Right atrium auricular region (tissue), 2 donors: ENCODE measurements around the gene CAST. TPM values are rescaled to one million over a fixed set of nuclear protein-coding genes. Genes with fewer than 3 reads are reported as not detected.
"Not testable (repeated sequence)": the region's sequence is repeated elsewhere in the genome, so short reads cannot be mapped to it uniquely, and the experiment has no call there.

ENCODE experiments used
- DNase-seq: peaks from one replicate; pipeline ENCODE4 v3.0.0-alpha.2; 2019; ENCODE audit warnings: low spot score
- H3K27ac ChIP-seq, 2 donors: fragments of 200-600 bp; sonication (generic); 1 replicate in 1 of 2; 2 replicates in 1 of 2; pipeline ENCODE4 v1.5.1; 2016 to 2019
- H3K27me3 ChIP-seq, 2 donors: fragments of 200-600 bp; sonication (generic); one replicate each; pipeline versions ENCODE4 v1.5.1 to v1.6.0; 2017 to 2019
- H3K36me3 ChIP-seq: fragments of 200-600 bp; sonication (generic); one replicate; pipeline ENCODE4 v1.5.1; 2016
- H3K4me1 ChIP-seq, 2 donors: fragments of 200-600 bp; sonication (generic); one replicate each; pipeline versions ENCODE4 v1.5.1 to v1.6.0; 2017 to 2019
- H3K4me3 ChIP-seq, 2 donors: fragments of 200-600 bp; sonication (generic); 1 replicate in 1 of 2; 2 replicates in 1 of 2; pipeline ENCODE4 v1.5.1; 2017 to 2019; ENCODE audit warnings: mild to moderate bottlenecking in 1 of 2, moderate library complexity in 1 of 2
- H3K9me3 ChIP-seq, 2 donors: fragments of 200-600 bp; sonication (generic); one replicate each; pipeline ENCODE4 v1.5.1; 2019
- CTCF ChIP-seq, 2 donors: fragments of 200-600 bp; sonication (generic); IDR thresholded peaks; one replicate each; pipeline ENCODE4 v1.5.1; 2019; ENCODE audit warnings: antibody characterized with exemption in 2 of 2
- total RNA-seq, 2 donors: library from RNA; depleted of rRNA; stranded (reverse); fragments of >200 nt; gene quantifications; one replicate each; pipeline ENCODE4 v1.1.0, GENCODE V29; 2016

The CAST gene
- total RNA-seq, 2 donors from 2014 or later = 439 to 631 TPM

- no peak overlapping the region for H3K27ac ChIP-seq
- no peaks in the 10 kb centered on the region for H3K9me3 ChIP-seq
- H3K36me3 ChIP-seq = peaks cover 48% of the 10 kb centered on the region
- no peaks in the 10 kb centered on the region for H3K27me3 ChIP-seq
- H3K4me1 ChIP-seq = no peaks in the 10 kb centered on the region
- no peak for DNase-seq
- H3K4me3 ChIP-seq = no peak overlapping the region
- no peak for TF ChIP-seq CTCF (IDR thresholded peaks at IDR 0.05)
Observed at GRCh38 chr5:96790961-96791504, 128.9 kb downstream of the CAST start.

- no peak overlapping the region for H3K4me3 ChIP-seq
- no peak for TF ChIP-seq CTCF (IDR thresholded peaks at IDR 0.05)
- no peak for DNase-seq
- no peaks in the 10 kb centered on the region for H3K4me1 ChIP-seq
- no peak overlapping the region for H3K27ac ChIP-seq
- peaks cover 60% of the 10 kb centered on the region for H3K36me3 ChIP-seq
- H3K9me3 ChIP-seq = no peaks in the 10 kb centered on the region
- H3K27me3 ChIP-seq = no peaks in the 10 kb centered on the region
Observed at GRCh38 chr5:96794757-96795156, 132.6 kb downstream of the CAST start.

GRCh38 chr5:96795626-96796025, 133.4 kb downstream of the CAST start:
- no peak overlapping the region for H3K4me3 ChIP-seq
- no peak overlapping the region for H3K27ac ChIP-seq
- no peaks in the 10 kb centered on the region for H3K27me3 ChIP-seq
- DNase-seq = no peak
- TF ChIP-seq CTCF (IDR thresholded peaks at IDR 0.05) = no peak
- H3K9me3 ChIP-seq = no peaks in the 10 kb centered on the region
- H3K36me3 ChIP-seq = peaks cover 62% of the 10 kb centered on the region
- H3K4me1 ChIP-seq = no peaks in the 10 kb centered on the region

GRCh38 chr5:96796434-96796833, 134.3 kb downstream of the CAST start:
- no peaks in the 10 kb centered on the region for H3K9me3 ChIP-seq
- H3K4me3 ChIP-seq = no peak overlapping the region
- no peaks in the 10 kb centered on the region for H3K4me1 ChIP-seq
- H3K36me3 ChIP-seq = peaks cover 63% of the 10 kb centered on the region
- no peak overlapping the region for H3K27ac ChIP-seq
- no peak for DNase-seq
- no peak for TF ChIP-seq CTCF (IDR thresholded peaks at IDR 0.05)
- H3K27me3 ChIP-seq = no peaks in the 10 kb centered on the region

GRCh38 chr5:96801718-96802117, 139.5 kb downstream of the CAST start:
- DNase-seq, H3K27me3 ChIP-seq, H3K4me3 ChIP-seq, H3K4me1 ChIP-seq, H3K9me3 ChIP-seq, H3K27ac ChIP-seq: not testable (repeated sequence)
- peaks cover 26% of the 10 kb centered on the region for H3K36me3 ChIP-seq

GRCh38 chr5:96807075-96807654, 145.0 kb downstream of the CAST start:
- H3K4me1 ChIP-seq = no peaks in the 10 kb centered on the region

More at GRCh38 chr5:96807075-96807654, 145.0 kb downstream of the CAST start:
- no peaks in the 10 kb centered on the region for H3K27me3 ChIP-seq
- peak; percentile 67 for DNase-seq
- H3K4me3 ChIP-seq = peak overlapping the region; percentile 72 to 98
- H3K36me3 ChIP-seq = no peaks in the 10 kb centered on the region
- H3K9me3 ChIP-seq = no peaks in the 10 kb centered on the region
- H3K27ac ChIP-seq = peak overlapping the region; percentile 97 to 100
- TF ChIP-seq CTCF (IDR thresholded peaks at IDR 0.05) = no peak
